Jurkat, Clone E6-1 (cell line): ENCODE data around the gene IL21R. TPM values are rescaled to one million over a fixed set of nuclear protein-coding genes. Genes with fewer than 3 reads are reported as not detected.
A peak's percentile ranks its signal among the peaks of the same experiment; 100 is the strongest.

Experiments
- DNase-seq: peaks from one replicate; pipeline ENCODE4 v3.0.0-alpha.2; 2011; ENCODE audit warnings: low read depth, low spot score
- H3K4me3 ChIP-seq: 2 replicates; pipeline ENCODE4 v1.5.1; 2011; ENCODE audit warnings: mild to moderate bottlenecking, low read length, control low read depth, moderate library complexity
- polyA plus RNA-seq: library from polyadenylated mRNA; unstranded; fragments of >200 nt; gene quantifications from one replicate; pipeline ENCODE4 v1.2.1, GENCODE V29; 2012; ENCODE audit warnings: missing spikeins; ENCODE audit not compliant: insufficient read length, insufficient read depth

The IL21R gene
- 0.55 TPM for polyA plus RNA-seq

GRCh38 chr16:27401768-27402568 lies at the start of gene IL21R:
IL21R (plus strand) TSS chr16:27402174; CDS start chr16:27430072, 27,898 bp downstream.
- peak within 1 kb of the TSS; percentile 32 for H3K4me3 ChIP-seq
- DNase-seq = peak; percentile 85

GRCh38 chr16:27353853-27354252 lies 48.1 kb upstream of the IL21R start:
- no peak overlapping the region for H3K4me3 ChIP-seq
- no peak for DNase-seq

- no peak overlapping the region for H3K4me3 ChIP-seq
- peak; percentile 32 for DNase-seq
Measured at GRCh38 chr16:27355610-27356009, 46.4 kb upstream of the IL21R start.

GRCh38 chr16:27356794-27357193 lies 45.2 kb upstream of the IL21R start:
- DNase-seq = no peak
- no peak overlapping the region for H3K4me3 ChIP-seq

- no peak overlapping the region for H3K4me3 ChIP-seq
- DNase-seq = no peak
Measured at GRCh38 chr16:27359051-27359450, 42.9 kb upstream of the IL21R start.

- no peak for DNase-seq
- H3K4me3 ChIP-seq = no peak overlapping the region
Measured at GRCh38 chr16:27359615-27360014, 42.4 kb upstream of the IL21R start.

GRCh38 chr16:27361987-27362386 lies 40.0 kb upstream of the IL21R start:
- no peak overlapping the region for H3K4me3 ChIP-seq
- DNase-seq = no peak

GRCh38 chr16:27362570-27363245 lies 39.3 kb upstream of the IL21R start:
- H3K4me3 ChIP-seq = no peak overlapping the region
- no peak for DNase-seq

GRCh38 chr16:27363246-27363632 lies 38.7 kb upstream of the IL21R start:
- no peak for DNase-seq
- H3K4me3 ChIP-seq = no peak overlapping the region

- no peak for DNase-seq
- no peak overlapping the region for H3K4me3 ChIP-seq
Measured at GRCh38 chr16:27363797-27364196, 38.2 kb upstream of the IL21R start.

GRCh38 chr16:27364493-27365141 lies 37.4 kb upstream of the IL21R start:
- no peak overlapping the region for H3K4me3 ChIP-seq
- DNase-seq = no peak

GRCh38 chr16:27365142-27366089 lies 36.6 kb upstream of the IL21R start:
- DNase-seq = no peak
- H3K4me3 ChIP-seq = no peak overlapping the region

- H3K4me3 ChIP-seq = no peak overlapping the region; the same call in 1 of the 2 replicates
- no peak for DNase-seq
Measured at GRCh38 chr16:27366687-27367460, 35.1 kb upstream of the IL21R start.

GRCh38 chr16:27367461-27368357 lies 34.3 kb upstream of the IL21R start:
- DNase-seq = peak; percentile 97

GRCh38 chr16:27368358-27368722 lies 33.6 kb upstream of the IL21R start:
- no peak overlapping the region for H3K4me3 ChIP-seq
- no peak for DNase-seq

More at GRCh38 chr16:27367461-27368357, 34.3 kb upstream of the IL21R start:
- peak overlapping the region; percentile 39 for H3K4me3 ChIP-seq

GRCh38 chr16:27369806-27370205 lies 32.2 kb upstream of the IL21R start:
- H3K4me3 ChIP-seq = no peak overlapping the region
- no peak for DNase-seq

GRCh38 chr16:27370318-27370717 lies 31.7 kb upstream of the IL21R start:
- DNase-seq = no peak

More at GRCh38 chr16:27370318-27370717, 31.7 kb upstream of the IL21R start:
- H3K4me3 ChIP-seq = no peak overlapping the region
